HEK293 (cell line): ENCODE data around the gene NEU3.

Experiments
- CTCF ChIA-PET: fragments of 350-600 bp; formaldehyde crosslinking; extraction: SDS; loops from one replicate; lab custom pipeline; 2021; ENCODE audit warnings: antibody characterized with exemption; lab: Yijun Ruan, JAX
- POLR2A ChIA-PET: fragments of 300-600 bp; formaldehyde crosslinking; extraction: SDS; loops from one replicate; lab custom pipeline; 2020; ENCODE audit warnings: antibody characterized with exemption, inconsistent platforms; lab: Yijun Ruan, JAX
- H3K27ac ChIP-seq: fragments of 200-500 bp; sonication (Bioruptor generic); 2 replicates; pipeline ENCODE4 v1.5.1; 2014; ENCODE audit warnings: low read depth, low read length, control low read depth, inconsistent platforms; ENCODE audit errors: extremely low read depth
- H3K36me3 ChIP-seq, 2 experiments: fragments of 200-500 bp in 1 of 2; sonication (Bioruptor generic) in 1 of 2; 1 replicate in 1 of 2; 2 replicates in 1 of 2; pipeline ENCODE4 v1.5.1; 2014 to 2017; ENCODE audit warnings: inconsistent platforms in 2 of 2, low read length in 2 of 2; ENCODE audit not compliant: control insufficient read depth in 2 of 2, insufficient read depth in 1 of 2
- H3K4me1 ChIP-seq: fragments of 200-500 bp; sonication (Bioruptor generic); 2 replicates; pipeline ENCODE4 v1.5.1; 2014; ENCODE audit warnings: mild to moderate bottlenecking, low read length, inconsistent platforms; ENCODE audit not compliant: control insufficient read depth, insufficient read depth
- H3K4me3 ChIP-seq: 2 replicates; pipeline ENCODE4 v1.5.1; 2011; ENCODE audit warnings: low read depth, mild to moderate bottlenecking, control low read depth, low read length, moderate library complexity
- H3K9me3 ChIP-seq: fragments of 200-500 bp; sonication (Bioruptor generic); 2 replicates; pipeline ENCODE4 v1.5.1; 2014; ENCODE audit warnings: low read depth, low read length, inconsistent platforms; ENCODE audit not compliant: control insufficient read depth, insufficient read depth
- KLF10 ChIP-seq: fragments of 450-650 bp; IDR thresholded peaks from 2 replicates; pipeline ENCODE4 v1.5.1; 2018; ENCODE audit warnings: missing biosample characterization, mild to moderate bottlenecking, missing genetic modification characterization
- MYNN ChIP-seq: fragments of 450-650 bp; formaldehyde crosslinking; IDR thresholded peaks from 2 replicates; pipeline ENCODE4 v1.5.1; 2016; ENCODE audit warnings: missing biosample characterization, missing genetic modification characterization, borderline replicate concordance
- YY1 ChIP-seq: fragments of 450-650 bp; formaldehyde crosslinking; IDR thresholded peaks from 2 replicates; pipeline ENCODE4 v1.5.1; 2018; ENCODE audit warnings: missing biosample characterization, missing genetic modification characterization
- ZBTB17 ChIP-seq: fragments of 450-650 bp; formaldehyde crosslinking; IDR thresholded peaks from 2 replicates; pipeline ENCODE4 v1.5.1; 2016; ENCODE audit warnings: missing biosample characterization, missing genetic modification characterization
- ZNF223 ChIP-seq: fragments of 450-650 bp; formaldehyde crosslinking; IDR thresholded peaks from 2 replicates; pipeline ENCODE4 v1.5.1; 2016; ENCODE audit warnings: missing biosample characterization, missing genetic modification characterization
- ZNF266 ChIP-seq: fragments of 450-650 bp; formaldehyde crosslinking; IDR thresholded peaks from 2 replicates; pipeline ENCODE4 v1.5.1; 2016; ENCODE audit warnings: missing biosample characterization, missing genetic modification characterization, low read depth
- ZNF521 ChIP-seq: fragments of 450-650 bp; formaldehyde crosslinking; IDR thresholded peaks from 2 replicates; pipeline ENCODE4 v1.5.1; 2017; ENCODE audit warnings: missing biosample characterization, mild to moderate bottlenecking, missing genetic modification characterization
- ZNF785 ChIP-seq: fragments of 450-650 bp; formaldehyde crosslinking; IDR thresholded peaks from 2 replicates; pipeline ENCODE4 v1.5.1; 2016; ENCODE audit warnings: missing biosample characterization, missing genetic modification characterization
- ZNF830 ChIP-seq: fragments of 450-650 bp; IDR thresholded peaks from 2 replicates; pipeline ENCODE4 v1.5.0; 2018; ENCODE audit warnings: missing biosample characterization, missing genetic modification characterization, low read depth, mild to moderate bottlenecking, moderate library complexity
- TF ChIP-seq, protein P1 (sequence below): fragments of 450-650 bp; formaldehyde crosslinking; IDR thresholded peaks from 2 replicates; pipeline ENCODE4 v1.5.1; 2016; ENCODE audit warnings: missing biosample characterization, missing genetic modification characterization, borderline replicate concordance
- TF ChIP-seq, protein P2 (sequence below): sonication (generic); formaldehyde crosslinking; IDR thresholded peaks from 2 replicates; pipeline ENCODE4 v1.8.1; 2022; ENCODE audit warnings: mild to moderate bottlenecking, moderate library complexity, missing genetic modification reagents
- TF ChIP-seq, protein P3 (sequence below): fragments of 450-650 bp; formaldehyde crosslinking; IDR thresholded peaks from 2 replicates; pipeline ENCODE4 v1.5.1; 2017; ENCODE audit warnings: missing biosample characterization, missing genetic modification characterization
- TF ChIP-seq, protein P4 (sequence below): fragments of 450-650 bp; formaldehyde crosslinking; IDR thresholded peaks from 2 replicates; pipeline ENCODE4 v1.5.1; 2016; ENCODE audit warnings: missing biosample characterization, missing genetic modification characterization

The NEU3 gene

DNA sequence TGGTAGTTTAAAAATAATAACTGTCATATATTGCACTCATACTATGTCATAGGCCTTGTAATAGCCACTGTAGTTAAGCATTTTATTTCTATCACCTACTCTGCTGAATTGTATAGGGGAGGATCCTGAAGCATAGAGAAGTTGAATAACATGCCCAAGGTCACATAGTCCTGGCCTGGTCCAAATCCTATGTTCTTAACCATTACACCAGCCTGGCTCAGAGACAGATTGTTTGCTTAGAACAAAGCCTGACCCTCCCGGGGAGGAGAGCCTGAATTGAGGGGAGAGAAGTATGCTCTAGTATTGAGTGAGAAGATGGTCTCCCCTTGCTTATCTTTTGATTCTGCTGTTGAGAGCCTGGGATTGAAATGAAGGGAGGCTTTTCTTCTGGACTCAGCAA is 2.2 kb downstream of the NEU3 start (continued):
- TF ChIP-seq, protein P1, sequence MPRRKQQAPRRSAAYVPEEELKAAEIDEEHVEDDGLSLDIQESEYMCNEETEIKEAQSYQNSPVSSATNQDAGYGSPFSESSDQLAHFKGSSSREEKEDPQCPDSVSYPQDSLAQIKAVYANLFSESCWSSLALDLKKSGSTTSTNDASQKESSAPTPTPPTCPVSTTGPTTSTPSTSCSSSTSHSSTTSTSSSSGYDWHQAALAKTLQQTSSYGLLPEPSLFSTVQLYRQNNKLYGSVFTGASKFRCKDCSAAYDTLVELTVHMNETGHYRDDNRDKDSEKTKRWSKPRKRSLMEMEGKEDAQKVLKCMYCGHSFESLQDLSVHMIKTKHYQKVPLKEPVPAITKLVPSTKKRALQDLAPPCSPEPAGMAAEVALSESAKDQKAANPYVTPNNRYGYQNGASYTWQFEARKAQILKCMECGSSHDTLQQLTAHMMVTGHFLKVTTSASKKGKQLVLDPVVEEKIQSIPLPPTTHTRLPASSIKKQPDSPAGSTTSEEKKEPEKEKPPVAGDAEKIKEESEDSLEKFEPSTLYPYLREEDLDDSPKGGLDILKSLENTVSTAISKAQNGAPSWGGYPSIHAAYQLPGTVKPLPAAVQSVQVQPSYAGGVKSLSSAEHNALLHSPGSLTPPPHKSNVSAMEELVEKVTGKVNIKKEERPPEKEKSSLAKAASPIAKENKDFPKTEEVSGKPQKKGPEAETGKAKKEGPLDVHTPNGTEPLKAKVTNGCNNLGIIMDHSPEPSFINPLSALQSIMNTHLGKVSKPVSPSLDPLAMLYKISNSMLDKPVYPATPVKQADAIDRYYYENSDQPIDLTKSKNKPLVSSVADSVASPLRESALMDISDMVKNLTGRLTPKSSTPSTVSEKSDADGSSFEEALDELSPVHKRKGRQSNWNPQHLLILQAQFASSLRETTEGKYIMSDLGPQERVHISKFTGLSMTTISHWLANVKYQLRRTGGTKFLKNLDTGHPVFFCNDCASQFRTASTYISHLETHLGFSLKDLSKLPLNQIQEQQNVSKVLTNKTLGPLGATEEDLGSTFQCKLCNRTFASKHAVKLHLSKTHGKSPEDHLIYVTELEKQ (tag by site-specific recombination), result no peak
- no peak for TF ChIP-seq ZNF223

DNA sequence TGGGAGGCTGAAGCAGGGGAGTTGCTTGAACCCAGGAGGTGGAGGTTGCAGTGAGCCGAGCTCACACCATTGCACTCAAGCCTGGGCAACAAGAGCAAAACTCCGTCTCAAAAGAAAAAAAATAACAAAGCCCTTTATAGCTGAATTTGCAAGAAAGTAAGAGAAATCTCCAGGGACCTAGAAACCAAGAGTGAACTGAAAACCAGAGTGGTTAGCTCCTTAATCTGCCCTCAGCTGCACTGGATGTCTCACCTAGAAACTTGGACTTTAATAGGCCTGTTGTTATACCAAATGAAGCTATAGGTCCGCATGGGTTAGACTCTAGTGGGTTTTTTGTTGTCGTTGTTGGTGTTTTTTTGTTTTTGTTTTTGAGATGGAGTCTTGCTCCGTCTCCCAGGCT is 4.1 kb downstream of the NEU3 start:
- no peaks in the 10 kb centered on the region for H3K4me1 ChIP-seq
- H3K36me3 ChIP-seq, result peaks cover 0 to 34% of the 10 kb centered on the region in 2 experiments; a peak in 2 of 3 replicates
- ChIA-PET CTCF (interaction anchor here (0.6 to 1.0 kb wide), 2 partner anchors 30 to 212 kb away, joined by 3 to 5 read pairs; no protein-coding TSS in a partner anchor), POLR2A (no interaction called here)
- no peak overlapping the region for H3K27ac ChIP-seq
- H3K9me3 ChIP-seq, result no peaks in the 10 kb centered on the region
- no peak overlapping the region for H3K4me3 ChIP-seq
- TF ChIP-seq, protein P2, sequence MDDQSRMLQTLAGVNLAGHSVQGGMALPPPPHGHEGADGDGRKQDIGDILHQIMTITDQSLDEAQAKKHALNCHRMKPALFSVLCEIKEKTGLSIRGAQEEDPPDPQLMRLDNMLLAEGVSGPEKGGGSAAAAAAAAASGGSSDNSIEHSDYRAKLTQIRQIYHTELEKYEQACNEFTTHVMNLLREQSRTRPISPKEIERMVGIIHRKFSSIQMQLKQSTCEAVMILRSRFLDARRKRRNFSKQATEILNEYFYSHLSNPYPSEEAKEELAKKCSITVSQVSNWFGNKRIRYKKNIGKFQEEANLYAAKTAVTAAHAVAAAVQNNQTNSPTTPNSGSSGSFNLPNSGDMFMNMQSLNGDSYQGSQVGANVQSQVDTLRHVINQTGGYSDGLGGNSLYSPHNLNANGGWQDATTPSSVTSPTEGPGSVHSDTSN, result no peak
- TF ChIP-seq KLF10 (tag by site-specific recombination) (no peak), ZNF830 (tag by site-specific recombination) (no peak)

DNA sequence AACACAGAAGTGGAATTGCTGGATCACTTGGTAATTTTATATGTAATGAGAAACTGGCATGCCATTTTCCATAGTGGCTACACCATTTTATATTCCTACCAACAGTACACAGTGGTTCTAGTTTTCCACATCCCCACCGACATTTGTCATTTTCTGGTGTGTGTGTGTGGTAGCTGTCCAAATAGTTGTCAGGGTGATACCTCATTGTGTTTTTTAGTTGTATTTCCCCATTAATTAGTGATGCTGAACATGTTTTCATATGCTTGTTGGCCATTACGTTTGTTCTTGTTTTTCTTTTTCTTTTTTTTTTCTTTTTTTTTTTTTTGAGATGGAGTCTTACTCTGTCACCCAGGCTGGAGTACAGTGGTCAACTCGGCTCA is 12.2 kb downstream of the NEU3 start:
- POLR2A ChIA-PET, result no interaction called here
- no peak overlapping the region for H3K4me3 ChIP-seq
- TF ChIP-seq, protein P3, sequence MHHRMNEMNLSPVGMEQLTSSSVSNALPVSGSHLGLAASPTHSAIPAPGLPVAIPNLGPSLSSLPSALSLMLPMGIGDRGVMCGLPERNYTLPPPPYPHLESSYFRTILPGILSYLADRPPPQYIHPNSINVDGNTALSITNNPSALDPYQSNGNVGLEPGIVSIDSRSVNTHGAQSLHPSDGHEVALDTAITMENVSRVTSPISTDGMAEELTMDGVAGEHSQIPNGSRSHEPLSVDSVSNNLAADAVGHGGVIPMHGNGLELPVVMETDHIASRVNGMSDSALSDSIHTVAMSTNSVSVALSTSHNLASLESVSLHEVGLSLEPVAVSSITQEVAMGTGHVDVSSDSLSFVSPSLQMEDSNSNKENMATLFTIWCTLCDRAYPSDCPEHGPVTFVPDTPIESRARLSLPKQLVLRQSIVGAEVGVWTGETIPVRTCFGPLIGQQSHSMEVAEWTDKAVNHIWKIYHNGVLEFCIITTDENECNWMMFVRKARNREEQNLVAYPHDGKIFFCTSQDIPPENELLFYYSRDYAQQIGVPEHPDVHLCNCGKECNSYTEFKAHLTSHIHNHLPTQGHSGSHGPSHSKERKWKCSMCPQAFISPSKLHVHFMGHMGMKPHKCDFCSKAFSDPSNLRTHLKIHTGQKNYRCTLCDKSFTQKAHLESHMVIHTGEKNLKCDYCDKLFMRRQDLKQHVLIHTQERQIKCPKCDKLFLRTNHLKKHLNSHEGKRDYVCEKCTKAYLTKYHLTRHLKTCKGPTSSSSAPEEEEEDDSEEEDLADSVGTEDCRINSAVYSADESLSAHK (tag by site-specific recombination), result no peak
- no peak for TF ChIP-seq YY1 (tag by site-specific recombination)
- no peak for TF ChIP-seq ZNF785
- TF ChIP-seq ZNF266 (tag by site-specific recombination), result no peak
- TF ChIP-seq, protein P4, sequence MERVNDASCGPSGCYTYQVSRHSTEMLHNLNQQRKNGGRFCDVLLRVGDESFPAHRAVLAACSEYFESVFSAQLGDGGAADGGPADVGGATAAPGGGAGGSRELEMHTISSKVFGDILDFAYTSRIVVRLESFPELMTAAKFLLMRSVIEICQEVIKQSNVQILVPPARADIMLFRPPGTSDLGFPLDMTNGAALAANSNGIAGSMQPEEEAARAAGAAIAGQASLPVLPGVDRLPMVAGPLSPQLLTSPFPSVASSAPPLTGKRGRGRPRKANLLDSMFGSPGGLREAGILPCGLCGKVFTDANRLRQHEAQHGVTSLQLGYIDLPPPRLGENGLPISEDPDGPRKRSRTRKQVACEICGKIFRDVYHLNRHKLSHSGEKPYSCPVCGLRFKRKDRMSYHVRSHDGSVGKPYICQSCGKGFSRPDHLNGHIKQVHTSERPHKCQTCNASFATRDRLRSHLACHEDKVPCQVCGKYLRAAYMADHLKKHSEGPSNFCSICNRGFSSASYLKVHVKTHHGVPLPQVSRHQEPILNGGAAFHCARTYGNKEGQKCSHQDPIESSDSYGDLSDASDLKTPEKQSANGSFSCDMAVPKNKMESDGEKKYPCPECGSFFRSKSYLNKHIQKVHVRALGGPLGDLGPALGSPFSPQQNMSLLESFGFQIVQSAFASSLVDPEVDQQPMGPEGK (tag by site-specific recombination), result no peak
- no peak for TF ChIP-seq ZNF521 (tag by site-specific recombination)
- no peak for TF ChIP-seq ZBTB17 (tag by site-specific recombination)
- TF ChIP-seq MYNN (tag by site-specific recombination), result no peak
- no peaks in the 10 kb centered on the region for H3K9me3 ChIP-seq
- no peak overlapping the region for H3K27ac ChIP-seq
- peaks cover 0 to 19% of the 10 kb centered on the region in 2 experiments; a peak in 2 of 3 replicates for H3K36me3 ChIP-seq
- CTCF ChIA-PET, result no interaction called here
- no peaks in the 10 kb centered on the region for H3K4me1 ChIP-seq
